ENCODE results near the gene CCDC171.

- TF ChIP-seq POLR2A (IDR thresholded peaks at IDR 0.05; ENCODE audit: low read depth, low read length) (no peak), CTCF (IDR thresholded peaks at IDR 0.05 in 2 of 3, conservative IDR thresholded peaks at IDR 0.05 in 1 of 3; ENCODE audit: control insufficient read depth in 2 of 3, extremely low read depth in 1 of 3, insufficient read depth in 1 of 3, low read depth in 3 of 3, low read length in 3 of 3) (no peak)
Measured at GRCh38 chr9:15707000-15707399, 154.2 kb downstream of the CCDC171 start.

Measured in GM12878 (cell line).